GM08714 (cell line): Measurements from ENCODE around the gene RNF175.
"Not testable (repeated sequence)": the region's sequence is repeated elsewhere in the genome, so short reads cannot be mapped to it uniquely, and the experiment has no call there.

Experiments
- H3K4me3 ChIP-seq: fragments of 200-500 bp; sonication (Bioruptor generic); 2 replicates; pipeline ENCODE4 v1.5.1; 2014; ENCODE audit warnings: mild to moderate bottlenecking, low read length, inconsistent platforms
- ZNF274 ChIP-seq: IDR thresholded peaks from 2 replicates; pipeline ENCODE4 v1.6.1; 2012; ENCODE audit warnings: mild to moderate bottlenecking, low read depth, low read length

Gene RNF175

GRCh38 chr4:153710681-153711080 lies 49.1 kb downstream of the RNF175 start:
- TF ChIP-seq ZNF274 = no peak
- H3K4me3 ChIP-seq = no peak overlapping the region

GRCh38 chr4:153706519-153706918 lies 53.3 kb downstream of the RNF175 start:
- H3K4me3 ChIP-seq = no peak overlapping the region
- TF ChIP-seq ZNF274 = no peak

- no peak overlapping the region for H3K4me3 ChIP-seq
- no peak for TF ChIP-seq ZNF274
Observed at GRCh38 chr4:153705743-153706468, 53.9 kb downstream of the RNF175 start.

GRCh38 chr4:153704522-153704921 lies 55.3 kb downstream of the RNF175 start:
- no peak for TF ChIP-seq ZNF274
- no peak overlapping the region for H3K4me3 ChIP-seq

- TF ChIP-seq ZNF274 = no peak
- peak overlapping the region; percentile 66; the same call in 1 of the 2 replicates for H3K4me3 ChIP-seq
Observed at GRCh38 chr4:153684971-153685371, 74.9 kb downstream of the RNF175 start.

- TF ChIP-seq ZNF274 = no peak
- peak within 1 kb of the TSS; percentile 66; the same call in 1 of the 2 replicates for H3K4me3 ChIP-seq
Observed at GRCh38 chr4:153684182-153684970, 75.4 kb downstream of the RNF175 start, which contains the start of gene TLR2. TLR2 (plus strand) TSS chr4:153684280; CDS start chr4:153702908, 18,628 bp downstream.

GRCh38 chr4:153683763-153684181 lies 76.1 kb downstream of the RNF175 start:
- H3K4me3 ChIP-seq = peak overlapping the region; percentile 66; the same call in 1 of the 2 replicates
- no peak for TF ChIP-seq ZNF274

- TF ChIP-seq ZNF274 = no peak
- H3K4me3 ChIP-seq = no peak overlapping the region
Observed at GRCh38 chr4:153679486-153679885, 80.3 kb downstream of the RNF175 start.

- H3K4me3 ChIP-seq = no peak overlapping the region
- TF ChIP-seq ZNF274 = no peak
Observed at GRCh38 chr4:153676984-153677383, 82.8 kb downstream of the RNF175 start.

- H3K4me3 ChIP-seq = no peak overlapping the region
- no peak for TF ChIP-seq ZNF274
Observed at GRCh38 chr4:153676486-153676885, 83.3 kb downstream of the RNF175 start.

GRCh38 chr4:153669838-153670237 lies 90.0 kb downstream of the RNF175 start:
- no peak for TF ChIP-seq ZNF274
- no peak overlapping the region for H3K4me3 ChIP-seq

- no peak overlapping the region for H3K4me3 ChIP-seq
- no peak for TF ChIP-seq ZNF274
Observed at GRCh38 chr4:153668647-153669046, 91.2 kb downstream of the RNF175 start.

- H3K4me3 ChIP-seq = not testable (repeated sequence)
Observed at GRCh38 chr4:153666505-153666904, 93.3 kb downstream of the RNF175 start.

- H3K4me3 ChIP-seq = no peak overlapping the region
- TF ChIP-seq ZNF274 = no peak
Observed at GRCh38 chr4:153663667-153664066, 96.2 kb downstream of the RNF175 start.

- H3K4me3 ChIP-seq = no peak overlapping the region
- no peak for TF ChIP-seq ZNF274
Observed at GRCh38 chr4:153661908-153662307, 97.9 kb downstream of the RNF175 start.
